22Rv1 (cell line): Measurements from ENCODE around the gene AGER.
"Not testable (repeated sequence)": the region's sequence is repeated elsewhere in the genome, so short reads cannot be mapped to it uniquely, and the experiment has no call there.

ENCODE experiments used
- CTCF ChIP-seq: fragments of 450-650 bp; IDR thresholded peaks from 2 replicates; pipeline ENCODE4 v1.5.1; 2017; ENCODE audit warnings: mild to moderate bottlenecking
- ZFX ChIP-seq: fragments of 450-650 bp; IDR thresholded peaks from 2 replicates; pipeline ENCODE4 v1.6.1; 2017; ENCODE audit warnings: antibody characterized with exemption, borderline replicate concordance

- not testable (repeated sequence) for TF ChIP-seq CTCF, ZFX
These were observed 9.0 kb upstream of the AGER start for GRCh38 chr6:32193096-32193495.
